GM12864 (cell line): Measurements from ENCODE around the gene RBFOX2.

ENCODE experiments used
- DNase-seq: peaks from one replicate; pipeline ENCODE4 v3.0.0-alpha.2; 2011; ENCODE audit warnings: low read depth
- H3K4me3 ChIP-seq: 2 replicates; pipeline ENCODE4 v1.5.1; 2011; ENCODE audit warnings: mild to moderate bottlenecking, low read depth, low read length, control low read depth
- TF ChIP-seq, protein P1 (sequence below): IDR thresholded peaks from 2 replicates; pipeline ENCODE4 v1.5.1; 2011; ENCODE audit warnings: low read depth, mild to moderate bottlenecking, moderate library complexity, low read length, control low read depth, inconsistent platforms; ENCODE audit errors: missing control alignments

RBFOX2 gene

DNA sequence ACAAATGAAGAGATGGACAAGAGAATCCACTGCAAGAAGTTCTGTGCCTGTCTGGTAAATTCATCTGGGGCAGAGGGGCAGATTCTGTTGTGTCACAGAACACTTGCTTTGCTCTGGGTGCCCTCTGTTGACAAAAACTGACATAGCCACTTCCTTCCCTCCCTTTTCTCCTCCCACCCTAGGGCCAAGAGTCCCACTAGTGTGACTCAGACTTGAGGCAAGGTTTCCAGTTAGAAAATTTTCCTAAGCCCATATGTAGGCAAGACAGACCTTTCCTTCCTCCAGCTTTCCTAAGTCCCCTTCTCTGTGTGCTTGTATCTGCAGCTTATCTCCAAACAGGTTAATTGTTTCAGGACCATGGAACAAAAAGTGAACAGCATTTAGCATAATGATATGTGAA lies 106.8 kb downstream of the RBFOX2 start:
- DNase-seq, result peak; percentile 10
- TF ChIP-seq, protein P1, sequence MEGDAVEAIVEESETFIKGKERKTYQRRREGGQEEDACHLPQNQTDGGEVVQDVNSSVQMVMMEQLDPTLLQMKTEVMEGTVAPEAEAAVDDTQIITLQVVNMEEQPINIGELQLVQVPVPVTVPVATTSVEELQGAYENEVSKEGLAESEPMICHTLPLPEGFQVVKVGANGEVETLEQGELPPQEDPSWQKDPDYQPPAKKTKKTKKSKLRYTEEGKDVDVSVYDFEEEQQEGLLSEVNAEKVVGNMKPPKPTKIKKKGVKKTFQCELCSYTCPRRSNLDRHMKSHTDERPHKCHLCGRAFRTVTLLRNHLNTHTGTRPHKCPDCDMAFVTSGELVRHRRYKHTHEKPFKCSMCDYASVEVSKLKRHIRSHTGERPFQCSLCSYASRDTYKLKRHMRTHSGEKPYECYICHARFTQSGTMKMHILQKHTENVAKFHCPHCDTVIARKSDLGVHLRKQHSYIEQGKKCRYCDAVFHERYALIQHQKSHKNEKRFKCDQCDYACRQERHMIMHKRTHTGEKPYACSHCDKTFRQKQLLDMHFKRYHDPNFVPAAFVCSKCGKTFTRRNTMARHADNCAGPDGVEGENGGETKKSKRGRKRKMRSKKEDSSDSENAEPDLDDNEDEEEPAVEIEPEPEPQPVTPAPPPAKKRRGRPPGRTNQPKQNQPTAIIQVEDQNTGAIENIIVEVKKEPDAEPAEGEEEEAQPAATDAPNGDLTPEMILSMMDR, result peak; percentile 69
- no peak overlapping the region for H3K4me3 ChIP-seq

DNA sequence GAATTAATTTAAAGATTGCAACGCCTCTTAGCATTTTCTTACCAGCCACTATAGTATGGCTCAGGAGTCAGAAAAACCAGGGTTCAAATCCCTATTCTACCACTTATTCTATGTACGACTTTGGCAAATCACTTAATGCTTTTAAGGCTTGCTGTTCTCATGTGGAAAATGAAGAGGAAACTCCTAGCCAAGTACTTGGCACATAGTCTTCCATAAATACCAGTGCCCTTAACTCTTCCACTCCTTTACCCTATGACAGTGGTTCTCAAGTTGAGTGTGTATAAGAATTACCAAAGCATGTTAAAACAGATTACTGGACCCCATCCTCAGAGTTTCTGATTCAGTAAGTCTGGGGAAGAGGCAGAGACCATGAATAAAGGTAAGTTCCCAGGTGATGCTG lies 107.6 kb downstream of the RBFOX2 start:
- DNase-seq, result no peak
- no peak overlapping the region for H3K4me3 ChIP-seq

DNA sequence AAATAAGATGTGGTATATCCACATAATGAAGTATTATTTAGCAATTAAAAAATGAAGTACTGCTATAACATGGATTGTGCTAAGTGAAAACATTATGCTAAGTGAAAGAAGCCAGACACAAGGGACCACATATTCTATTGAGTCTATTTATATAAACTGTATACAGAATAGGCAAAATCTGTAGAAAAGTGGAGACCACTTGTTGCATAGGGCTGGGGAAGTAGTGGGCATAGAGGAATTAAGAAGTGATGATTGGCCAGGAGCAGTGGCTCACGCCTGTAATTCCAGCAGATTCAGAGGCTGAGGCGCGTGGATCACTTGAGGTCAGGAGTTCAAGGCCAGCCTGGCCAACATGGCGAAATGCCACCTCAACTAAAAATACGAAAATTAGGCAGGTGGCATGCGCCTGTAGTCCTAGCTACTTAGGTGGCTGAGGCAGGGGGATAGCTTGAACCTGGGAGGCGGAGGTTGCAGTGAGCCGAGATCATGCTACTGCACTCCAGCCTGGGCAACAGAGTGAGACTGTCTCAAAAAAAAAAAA lies 109.6 kb downstream of the RBFOX2 start:
- no peak overlapping the region for H3K4me3 ChIP-seq
- TF ChIP-seq, protein P1, result no peak
- no peak for DNase-seq

More for the DNA sequence above, 107.6 kb downstream of the RBFOX2 start:
- TF ChIP-seq, protein P1, result no peak

DNA sequence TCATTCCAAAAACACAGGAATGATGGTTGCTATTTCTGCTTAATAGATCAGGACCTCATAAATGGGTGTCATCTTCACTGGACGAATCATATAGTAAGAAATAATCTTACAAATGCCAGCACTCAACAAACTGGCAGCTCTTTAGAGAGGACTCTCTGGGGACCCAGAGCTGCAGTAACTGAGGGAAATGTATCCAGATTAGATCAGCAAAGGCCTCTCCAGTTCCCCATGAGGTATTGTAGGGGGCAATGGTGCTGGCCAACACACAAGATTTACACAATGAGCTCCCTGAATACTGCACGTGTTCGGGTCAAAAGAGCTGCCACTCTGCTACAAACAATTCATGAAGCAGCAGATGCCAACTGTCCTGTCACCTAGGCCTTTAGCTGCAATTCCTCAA lies 110.2 kb downstream of the RBFOX2 start:
- no peak overlapping the region for H3K4me3 ChIP-seq
- TF ChIP-seq, protein P1, result no peak
- DNase-seq, result no peak

DNA sequence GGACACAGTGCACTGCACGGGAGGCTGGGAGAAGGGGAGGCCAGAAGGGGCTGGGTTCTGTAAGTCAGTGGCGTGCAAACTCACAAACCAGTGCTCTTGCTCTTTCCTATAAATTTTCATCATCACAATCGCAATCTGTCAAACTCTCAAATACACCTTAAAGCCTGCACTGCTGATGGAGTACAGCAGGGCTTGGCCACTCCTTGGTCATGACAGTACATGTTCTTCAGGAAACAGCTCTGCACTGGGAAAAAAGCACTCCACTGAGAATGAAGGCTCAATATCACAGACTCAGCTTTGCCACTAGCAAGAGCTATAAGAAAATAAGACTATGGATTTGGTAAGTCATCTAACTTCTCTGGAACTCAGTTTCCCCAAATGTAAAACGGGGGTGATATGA lies 111.0 kb downstream of the RBFOX2 start:
- no peak overlapping the region for H3K4me3 ChIP-seq
- TF ChIP-seq, protein P1, result no peak
- no peak for DNase-seq

DNA sequence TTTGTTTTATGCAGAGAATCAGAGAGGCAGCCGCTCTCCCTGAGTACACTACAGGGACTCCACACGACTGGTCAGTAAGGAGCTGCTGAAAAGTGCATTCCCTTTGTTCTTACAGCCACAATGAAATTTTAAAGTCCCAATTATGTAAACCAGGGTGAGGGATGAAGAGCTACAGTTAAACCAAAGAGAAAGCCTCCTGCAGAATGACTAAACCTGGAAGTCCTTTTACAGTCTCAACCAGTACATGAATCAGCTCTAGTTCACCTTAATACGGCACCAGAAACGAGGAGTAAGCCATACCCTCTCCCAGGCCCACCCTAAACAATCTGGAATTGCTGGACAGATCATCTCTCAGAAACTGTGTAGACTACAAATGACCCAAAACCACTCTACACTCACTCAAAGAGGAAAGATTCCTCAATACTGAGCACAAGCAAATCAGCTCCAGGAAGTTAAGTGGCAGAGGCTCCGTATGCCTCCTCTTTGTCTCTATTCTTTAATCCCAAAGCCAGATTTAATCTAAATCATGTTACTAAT lies 113.1 kb downstream of the RBFOX2 start:
- no peak for DNase-seq
- TF ChIP-seq, protein P1, result no peak
- no peak overlapping the region for H3K4me3 ChIP-seq

DNA sequence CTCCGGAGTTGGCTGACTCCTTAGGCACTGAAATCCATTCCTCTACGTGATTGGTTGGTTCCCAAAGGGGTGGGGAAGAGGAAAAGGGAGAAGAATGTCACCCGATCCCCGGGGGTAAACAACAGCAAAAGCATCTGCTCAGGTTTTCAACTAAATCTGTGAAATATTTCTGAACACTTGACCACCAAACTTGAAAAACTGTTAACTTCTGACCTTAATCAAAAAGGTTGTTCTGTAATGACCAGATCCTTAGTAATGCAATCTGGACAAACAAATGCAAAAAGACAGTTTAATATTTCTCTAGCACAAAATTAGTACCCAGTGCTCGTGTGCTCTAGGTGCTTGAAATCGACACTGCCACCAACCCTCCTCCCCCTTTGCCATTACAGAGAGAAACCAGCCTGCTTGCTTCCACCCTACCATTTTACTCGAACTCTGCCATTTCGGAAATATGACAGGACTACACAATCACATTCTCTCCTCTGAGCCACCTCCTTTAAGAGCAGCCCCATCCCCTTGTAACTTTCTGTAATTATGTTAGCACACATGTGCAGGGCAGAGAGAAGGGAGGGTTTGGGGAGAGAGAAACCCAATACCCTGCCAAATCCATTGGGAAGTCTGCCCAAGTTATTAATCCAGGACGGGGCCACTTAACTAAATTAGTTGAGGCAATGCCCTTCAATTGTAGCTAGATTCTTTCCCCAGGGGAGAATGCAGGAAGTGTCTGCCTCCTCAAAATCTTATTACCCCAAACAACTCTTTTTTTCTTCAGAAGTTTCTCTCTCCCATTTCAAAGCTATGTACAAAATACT lies 113.8 kb downstream of the RBFOX2 start:
- TF ChIP-seq, protein P1, result no peak
- no peak for DNase-seq

More for the DNA sequence above, 113.8 kb downstream of the RBFOX2 start:
- no peak overlapping the region for H3K4me3 ChIP-seq
